Measurements from ENCODE around the gene CCDC87.
"Not testable (repeated sequence)": the region's sequence is repeated elsewhere in the genome, so short reads cannot be mapped to it uniquely, and the experiment has no call there.

Gene CCDC87

DNA sequence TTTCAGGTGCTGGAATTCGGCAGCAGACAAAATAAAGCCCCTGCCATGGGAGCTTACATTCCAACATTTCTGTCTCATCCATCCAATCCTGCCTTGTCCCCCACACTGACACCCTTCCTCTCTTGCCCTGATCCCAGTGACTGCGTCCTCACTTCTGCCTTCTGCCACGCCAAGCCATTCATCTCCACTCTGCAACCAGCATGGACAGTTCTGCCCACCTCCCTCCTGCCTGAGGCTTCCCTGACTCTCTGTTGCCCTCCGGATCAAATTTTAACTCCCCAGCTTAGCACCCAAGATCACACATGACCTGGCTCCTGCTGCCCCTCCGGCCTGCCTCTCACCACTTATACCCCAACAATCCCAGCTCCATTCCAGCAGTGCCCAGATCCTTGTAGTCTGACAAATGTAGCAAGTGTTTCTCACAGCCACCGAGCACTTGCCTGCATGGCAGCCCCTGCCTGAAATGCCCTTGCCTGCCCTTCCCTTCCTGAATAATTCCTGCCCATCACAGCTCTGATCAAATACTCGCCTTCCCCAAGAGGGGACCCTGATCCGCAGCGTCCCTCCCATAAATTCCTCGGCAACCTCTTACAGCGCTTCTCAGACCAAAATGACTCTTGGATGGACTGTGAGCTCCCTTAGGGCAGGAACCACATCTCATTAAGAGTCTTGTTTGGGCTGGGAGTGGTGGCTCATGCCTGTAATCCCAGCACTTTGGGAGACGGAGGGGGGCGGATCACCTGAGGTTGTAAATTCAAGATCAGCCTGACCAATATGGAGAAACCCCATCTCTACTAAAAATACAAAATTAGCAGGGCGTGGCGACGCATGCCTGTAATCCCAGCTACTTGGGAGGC, 43.9 kb downstream of the CCDC87 start:
- no peak for DNase-seq

DNA sequence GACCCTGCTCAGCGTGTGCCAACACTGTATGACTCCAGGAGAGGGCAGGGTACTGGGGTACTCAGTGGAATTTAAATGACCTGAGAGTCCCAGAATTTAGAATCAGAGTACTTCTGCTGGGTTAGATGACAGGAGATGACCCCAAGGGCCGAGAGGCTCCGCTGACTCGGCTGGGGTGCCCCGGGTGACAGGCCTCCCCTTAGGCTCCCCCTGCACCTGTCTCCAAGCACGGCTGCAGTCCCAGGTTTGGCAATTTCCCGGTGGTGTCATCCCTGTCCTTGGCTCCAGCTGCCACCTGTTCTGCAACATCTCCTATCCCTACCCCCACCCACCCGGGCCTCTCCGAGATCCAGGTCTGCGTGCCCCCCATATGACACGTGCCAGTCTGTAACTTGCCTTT, 44.8 kb downstream of the CCDC87 start:
- DNase-seq: no peak

DNA sequence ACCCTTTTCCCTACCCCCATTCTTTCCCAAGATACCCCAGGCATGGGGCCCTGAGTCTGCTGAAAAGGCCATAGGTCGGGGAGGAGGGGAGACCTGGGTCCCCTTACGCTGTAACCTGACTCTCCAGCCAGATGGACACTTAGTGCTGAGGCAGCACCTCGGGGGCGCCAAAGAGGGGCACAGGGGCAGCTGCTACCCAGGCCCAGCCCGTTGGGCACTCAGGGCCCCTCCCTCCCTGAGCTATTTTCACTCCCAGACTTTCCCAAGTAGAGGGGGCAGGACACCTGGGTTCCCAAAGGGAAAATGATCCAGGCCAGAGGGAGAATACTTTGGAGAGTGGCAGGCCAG, 45.2 kb downstream of the CCDC87 start:
- no peak for DNase-seq

DNA sequence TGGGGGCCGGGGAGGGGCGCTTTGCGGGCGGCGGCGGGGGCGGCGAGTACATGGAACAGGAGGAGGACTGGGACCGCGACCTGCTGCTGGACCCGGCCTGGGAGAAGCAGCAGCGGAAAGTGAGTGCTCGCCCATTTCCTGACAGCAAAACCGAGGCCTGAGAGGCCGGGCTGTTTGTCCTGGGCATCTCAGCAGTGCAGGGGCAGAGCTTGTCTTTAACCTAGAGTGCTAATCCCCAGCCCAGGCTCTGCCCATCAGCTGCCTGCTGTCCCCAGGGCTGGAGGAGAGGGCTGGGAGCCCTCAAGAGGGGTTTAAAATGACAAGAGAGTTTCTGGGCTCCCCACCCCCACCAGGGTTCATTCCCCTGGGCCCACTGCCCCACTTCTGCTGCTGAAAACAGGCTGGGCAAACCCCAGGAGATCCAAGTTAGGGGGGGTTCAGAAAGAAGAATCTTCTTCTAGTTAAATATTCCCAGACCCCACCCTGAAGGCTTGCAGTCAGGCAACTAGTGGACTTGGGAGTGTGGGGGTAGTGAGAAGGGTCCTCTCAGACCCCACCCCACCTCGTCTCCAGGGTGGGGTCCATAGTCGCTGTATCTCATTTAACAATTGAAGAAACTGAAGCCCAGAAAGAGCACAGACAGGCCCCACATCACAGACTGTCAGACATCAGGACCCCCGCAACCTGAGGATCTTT, 45.7 kb downstream of the CCDC87 start:
- DNase-seq: no peak

DNA sequence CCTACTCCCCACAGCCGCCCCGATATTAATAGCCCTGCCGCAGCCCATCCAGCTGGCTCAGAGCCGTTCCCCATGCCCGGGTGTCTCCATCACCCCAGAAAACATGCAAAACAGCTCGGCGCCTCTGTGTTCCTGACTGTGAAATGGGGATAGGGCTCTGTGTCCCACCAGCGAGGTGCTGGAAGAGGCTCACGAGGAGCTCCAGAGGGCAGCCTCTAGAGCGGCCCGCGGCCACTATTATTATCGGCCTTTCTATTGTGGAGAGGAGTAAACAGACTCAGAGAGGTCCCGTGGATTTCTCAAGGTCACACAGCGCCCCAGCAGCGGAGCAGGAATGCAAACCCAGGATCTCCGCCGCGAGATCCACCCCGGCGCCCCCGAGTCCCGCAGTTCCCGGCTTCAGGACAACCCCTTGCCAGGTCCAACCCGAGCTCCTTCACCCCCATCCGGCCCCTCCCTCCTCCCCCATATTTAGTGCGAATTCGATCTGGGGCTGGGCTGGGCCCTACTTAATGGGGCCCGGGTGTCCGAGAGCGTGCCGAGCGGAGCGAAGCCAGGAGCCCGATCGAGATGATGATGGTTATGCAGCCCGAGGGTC, 46.4 kb downstream of the CCDC87 start, which contains the start of gene ACTN3:
Gene ACTN3 (plus strand): TSS at position 536 of the 598 bp plus-strand sequence. CDS start 35 bp downstream, at position 571.
- no peak for DNase-seq

DNA sequence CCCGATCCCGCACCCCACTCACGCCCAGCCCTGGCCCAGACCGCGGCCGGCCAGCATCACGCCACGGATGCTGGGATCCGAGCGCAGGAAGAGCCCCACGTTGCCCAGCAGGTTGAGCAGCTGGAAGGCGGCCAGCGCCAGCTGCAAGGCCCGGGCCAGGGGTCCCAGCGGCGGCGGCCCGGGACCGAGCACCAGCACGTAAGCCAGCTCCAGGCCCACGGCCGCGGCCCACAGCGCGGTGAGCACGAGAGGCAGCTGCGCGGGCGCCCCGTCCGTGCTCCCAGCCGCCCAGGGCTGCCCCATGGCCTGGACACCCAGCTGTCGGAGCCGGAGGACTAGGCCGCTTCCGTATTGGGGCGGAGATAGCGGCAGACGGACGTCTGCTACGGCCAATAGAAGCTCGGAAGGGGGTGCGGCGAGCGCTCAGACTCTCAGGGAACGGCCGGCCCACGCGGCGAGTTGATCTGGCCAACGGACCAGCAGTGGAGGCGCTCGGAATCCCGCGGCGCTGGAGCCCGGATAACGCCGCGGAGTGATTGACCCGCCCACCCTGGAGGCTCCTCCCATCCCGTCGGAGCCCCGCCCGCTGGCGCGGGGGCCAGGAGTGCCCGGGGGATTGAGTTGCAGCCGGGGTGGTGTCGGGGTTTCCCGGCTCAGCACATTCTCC, 47.0 kb downstream of the CCDC87 start, which contains the start of gene ZDHHC24:
Gene ZDHHC24 (minus strand): TSS at position 348 of the 667 bp plus-strand sequence. CDS start 45 bp downstream, at position 303.
- peak; percentile 88 for DNase-seq

DNA sequence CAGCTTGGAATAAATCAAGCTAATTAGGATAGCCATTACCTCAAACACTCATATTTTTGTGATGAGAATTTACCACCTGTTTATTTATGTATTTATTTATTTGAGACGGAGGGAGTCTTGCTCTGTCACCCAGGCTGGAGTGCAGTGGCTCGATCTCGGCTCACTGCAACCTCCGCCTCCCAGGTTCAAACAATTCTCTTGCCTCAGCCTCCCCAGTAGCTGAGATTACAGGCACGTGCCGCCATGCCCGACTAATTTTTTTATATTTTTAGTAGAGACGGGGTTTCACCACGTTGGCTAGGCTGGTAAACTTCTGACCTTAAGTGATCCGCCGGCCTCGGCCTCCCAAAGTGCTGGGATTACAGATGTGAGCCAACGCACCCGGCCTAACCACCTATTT, 47.9 kb downstream of the CCDC87 start:
- not testable (repeated sequence) for DNase-seq

DNA sequence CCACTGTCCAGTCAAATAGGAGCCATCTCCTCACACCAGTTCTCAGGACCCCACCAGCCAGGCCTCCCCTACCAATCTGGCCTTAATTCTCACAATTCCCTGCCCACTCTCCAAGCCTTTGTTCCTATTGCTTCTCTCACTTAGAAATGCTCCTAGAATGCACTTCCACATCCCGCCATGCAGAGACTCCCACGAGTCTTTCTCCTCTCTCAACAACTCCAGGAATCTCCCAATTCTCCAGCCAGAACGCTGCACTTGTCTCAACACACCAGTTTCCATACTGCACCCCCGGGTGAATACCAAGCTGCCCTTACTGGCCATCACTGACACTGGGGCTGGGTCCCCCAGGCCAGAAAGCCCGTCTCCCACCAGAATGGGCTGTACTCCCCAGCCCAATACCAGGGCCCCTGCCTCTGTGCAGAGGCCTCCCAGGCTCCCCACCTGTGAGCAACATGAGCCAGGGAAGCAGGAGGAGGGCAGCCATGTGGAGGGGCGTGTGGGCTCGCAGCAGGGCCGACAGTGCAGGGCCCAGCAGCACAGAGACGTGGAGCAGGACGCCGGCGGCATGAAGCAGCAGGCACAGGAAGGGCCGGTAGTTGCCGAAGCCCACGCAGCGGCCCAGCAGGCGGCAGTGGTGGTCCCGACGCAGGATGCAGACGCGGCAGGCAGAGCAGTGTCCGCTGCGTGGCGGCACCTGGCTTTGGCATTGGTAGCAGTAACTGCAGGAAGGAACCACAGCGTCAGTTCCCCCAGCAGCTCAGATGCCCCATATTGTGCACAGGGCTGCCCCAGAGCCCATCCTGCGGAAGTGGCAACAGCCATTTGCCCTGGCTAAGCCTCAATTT, 49.4 kb downstream of the CCDC87 start:
- DNase-seq: no peak

DNA sequence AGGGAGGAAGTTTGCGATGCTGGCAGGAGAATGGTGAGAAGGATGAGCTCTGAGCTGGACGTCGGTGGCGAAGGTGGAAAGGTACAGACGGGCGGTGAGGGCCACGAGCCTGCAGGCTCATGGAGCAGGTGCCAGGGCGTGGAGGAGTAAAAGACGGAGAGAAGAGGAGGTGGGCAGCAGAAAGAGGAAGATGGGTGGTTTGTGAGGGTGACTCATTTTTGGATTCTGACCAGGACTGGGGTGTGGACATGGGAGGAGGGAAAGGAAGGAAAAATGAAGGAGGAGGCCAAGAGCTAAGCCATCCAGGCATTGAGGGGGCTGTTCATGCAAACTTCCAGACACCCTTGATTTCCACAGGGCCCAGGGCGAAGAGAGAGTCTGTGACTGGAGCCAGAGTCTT, 50.5 kb downstream of the CCDC87 start:
- no peak for DNase-seq

DNA sequence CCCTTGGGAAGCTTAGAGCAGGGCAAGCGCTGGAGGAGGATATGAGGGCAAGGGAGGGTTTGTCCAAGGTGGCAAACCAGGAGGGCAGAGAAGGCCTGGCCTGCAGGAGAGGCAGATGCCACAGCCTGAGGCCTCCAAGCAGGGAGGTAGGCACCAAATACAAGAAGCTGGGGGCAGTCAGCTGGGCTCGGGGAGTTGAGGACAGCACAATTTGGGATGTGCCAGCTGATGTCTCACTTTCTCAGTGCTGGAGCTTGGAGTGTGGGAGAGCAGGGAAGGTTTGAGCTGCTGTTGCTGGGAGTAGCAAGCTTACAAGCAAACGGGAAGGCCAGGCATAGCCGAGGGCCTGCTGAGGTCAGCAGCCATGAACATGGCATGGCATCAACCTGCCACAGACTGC, 51.0 kb downstream of the CCDC87 start:
- no peak for DNase-seq

DNA sequence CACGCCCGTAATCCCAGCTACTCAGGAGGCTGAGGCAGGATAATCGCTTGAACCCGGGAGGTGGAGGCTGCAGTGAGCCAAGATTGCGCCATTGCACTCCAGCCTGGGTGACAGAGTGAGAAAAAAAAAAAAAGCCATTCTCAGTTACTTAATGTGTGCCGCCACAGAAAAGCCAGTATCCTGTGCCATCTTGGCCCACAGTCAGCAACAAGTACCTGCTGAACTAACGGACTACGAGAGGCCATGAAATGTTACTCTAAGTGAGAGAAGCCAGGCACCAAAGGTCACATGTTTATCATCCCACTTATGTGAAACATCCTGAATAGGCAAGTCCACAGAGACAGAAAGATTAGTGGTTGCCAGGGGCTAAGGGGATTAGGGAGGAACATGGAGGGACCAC, 52.3 kb downstream of the CCDC87 start:
- not testable (repeated sequence) for DNase-seq
